ENCODE results near the gene PRKCH.

GRCh38 chr14:61560323-61560722, 238.9 kb downstream of the PRKCH start:
- TF ChIP-seq, protein P1, sequence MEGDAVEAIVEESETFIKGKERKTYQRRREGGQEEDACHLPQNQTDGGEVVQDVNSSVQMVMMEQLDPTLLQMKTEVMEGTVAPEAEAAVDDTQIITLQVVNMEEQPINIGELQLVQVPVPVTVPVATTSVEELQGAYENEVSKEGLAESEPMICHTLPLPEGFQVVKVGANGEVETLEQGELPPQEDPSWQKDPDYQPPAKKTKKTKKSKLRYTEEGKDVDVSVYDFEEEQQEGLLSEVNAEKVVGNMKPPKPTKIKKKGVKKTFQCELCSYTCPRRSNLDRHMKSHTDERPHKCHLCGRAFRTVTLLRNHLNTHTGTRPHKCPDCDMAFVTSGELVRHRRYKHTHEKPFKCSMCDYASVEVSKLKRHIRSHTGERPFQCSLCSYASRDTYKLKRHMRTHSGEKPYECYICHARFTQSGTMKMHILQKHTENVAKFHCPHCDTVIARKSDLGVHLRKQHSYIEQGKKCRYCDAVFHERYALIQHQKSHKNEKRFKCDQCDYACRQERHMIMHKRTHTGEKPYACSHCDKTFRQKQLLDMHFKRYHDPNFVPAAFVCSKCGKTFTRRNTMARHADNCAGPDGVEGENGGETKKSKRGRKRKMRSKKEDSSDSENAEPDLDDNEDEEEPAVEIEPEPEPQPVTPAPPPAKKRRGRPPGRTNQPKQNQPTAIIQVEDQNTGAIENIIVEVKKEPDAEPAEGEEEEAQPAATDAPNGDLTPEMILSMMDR (IDR thresholded peaks at IDR 0.05; ENCODE audit: low read depth, low read length), result no peak
- TF ChIP-seq EZH2phosphoT487 (IDR thresholded peaks at IDR 0.05; ENCODE audit: low read depth), result no peak
